ENCODE measurements around the gene MT3. TPM values are rescaled to one million over a fixed set of nuclear protein-coding genes. Genes with fewer than 3 reads are reported as not detected.

MT3 gene
- total and polyA plus RNA-seq, 2 of the 13 experiments (the other 11 are each of a cell fraction or from before 2014, with no cell fraction given) = not detected

- TF ChIP-seq KLF16 (CRISPR knock-in tag; IDR thresholded peaks at IDR 0.05) (peak in 1 of 2 experiments; percentile 91; a peak in 2 of 4 replicates), ZNF83 (CRISPR knock-in tag; IDR thresholded peaks at IDR 0.05; ENCODE audit: borderline replicate concordance) (peak; percentile 85; the same call in 1 of the 2 replicates), HMG20A (CRISPR knock-in tag; IDR thresholded peaks at IDR 0.05; ENCODE audit: borderline replicate concordance) (no peak; the same call in none of the 2 replicates), AHR (CRISPR knock-in tag; IDR thresholded peaks at IDR 0.05) (no peak), MEF2D (CRISPR knock-in tag; IDR thresholded peaks at IDR 0.05) (0 out of 2 replicates have a peak, but pooled peaks have one; percentile 23), MIER3 (CRISPR knock-in tag; IDR thresholded peaks at IDR 0.05; ENCODE audit: borderline replicate concordance) (peak; percentile 17; the same call in 1 of the 2 replicates), ZMYM4 (CRISPR knock-in tag; IDR thresholded peaks at IDR 0.05) (peak; percentile 26; the same call in 1 of the 2 replicates), MAFK (conservative IDR thresholded peaks at IDR 0.05 in 1 of 2, IDR thresholded peaks at IDR 0.05 in 1 of 2; ENCODE audit: low read length in 2 of 2) (no peak), ETV6 (CRISPR knock-in tag; conservative IDR thresholded peaks at IDR 0.05) (peak; percentile 32; the same call in 1 of the 2 replicates), ZFP62 (CRISPR knock-in tag; IDR thresholded peaks at IDR 0.05) (no peak), KDM5B (CRISPR knock-in tag; IDR thresholded peaks at IDR 0.05; ENCODE audit: borderline replicate concordance) (peak; percentile 91), ZNF549 (CRISPR knock-in tag; IDR thresholded peaks at IDR 0.05) (no peak), SATB2 (CRISPR knock-in tag; IDR thresholded peaks at IDR 0.05) (no peak; the same call in none of the 2 replicates), NCOA1 (CRISPR knock-in tag; IDR thresholded peaks at IDR 0.05) (peak; percentile 70; the same call in 1 of the 2 replicates), CHCHD3 (CRISPR knock-in tag; IDR thresholded peaks at IDR 0.05) (no peak), SALL2 (CRISPR knock-in tag; IDR thresholded peaks at IDR 0.05) (peak; percentile 96), SYNCRIP (IDR thresholded peaks at IDR 0.05; ENCODE audit: insufficient read depth, low read depth, low read length) (no peak), MAFF (IDR thresholded peaks at IDR 0.05; ENCODE audit: low read depth, low read length) (no peak), ZNF609 (CRISPR knock-in tag; IDR thresholded peaks at IDR 0.05; ENCODE audit: borderline replicate concordance) (no peak), ZNF160 (CRISPR knock-in tag; IDR thresholded peaks at IDR 0.05) (peak; percentile 88), ZMAT5 (CRISPR knock-in tag; IDR thresholded peaks at IDR 0.05; ENCODE audit: borderline replicate concordance, low read depth) (no peak), HDAC6 (IDR thresholded peaks at IDR 0.05; ENCODE audit: low read depth, low read length) (no peak), RCOR2 (CRISPR knock-in tag; IDR thresholded peaks at IDR 0.05) (peak; percentile 52; the same call in 1 of the 2 replicates), ZNF597 (CRISPR knock-in tag; IDR thresholded peaks at IDR 0.05) (peak; percentile 10; the same call in 1 of the 2 replicates), JARID2 (CRISPR knock-in tag; IDR thresholded peaks at IDR 0.05; ENCODE audit: insufficient replicate concordance) (no peak)
These were observed 18.9 kb downstream of the MT3 start, which contains the start of gene MT2A (continued) for GRCh38 chr16:56608043-56608875.

Measured in HepG2 (cell line).